Spleen (tissue), 7 donors: Measurements from ENCODE around the gene ZRANB2.

Experiments
- CTCF ChIP-seq, 11 experiments: fragments of 200-600 bp in 7 of 11; fragments of 450-650 bp in 4 of 11; sonication (generic) in 4 of 11; IDR thresholded peaks in 8 of 11; conservative IDR thresholded peaks in 3 of 11; 1 replicate in 7 of 11; 2 replicates in 4 of 11; pipeline versions ENCODE4 v1.4.0 to v1.8.0; 2016 to 2021; ENCODE audit warnings: antibody characterized with exemption in 11 of 11, inconsistent platforms in 4 of 11, mild to moderate bottlenecking in 1 of 11
- POLR2A ChIP-seq, 3 donors: fragments of 450-650 bp; IDR thresholded peaks; one replicate each; pipeline ENCODE4 v1.5.1; 2017; ENCODE audit warnings: antibody characterized with exemption in 3 of 3, mild to moderate bottlenecking in 1 of 3
- POLR2AphosphoS5 ChIP-seq, 3 donors: sonication (generic); formaldehyde crosslinking; IDR thresholded peaks; one replicate each; pipeline ENCODE4 v1.5.1; 2017; ENCODE audit warnings: antibody characterized with exemption in 3 of 3
- donor health status: DM: no; HTN: no; CAD: no; lungs with moderate emphysema.
- donor health status: DM: no; HTN: no; CAD: no.
- donor health status: DM: no; HTN: no; CAD: no.

GRCh38 chr1:71045463-71046028 lies 35.3 kb downstream of the ZRANB2 start:
- TF ChIP-seq POLR2A (IDR thresholded peaks at IDR 0.05) (no peak), CTCF (IDR thresholded peaks at IDR 0.05 in 8 of 11, conservative IDR thresholded peaks at IDR 0.05 in 3 of 11) (no peak), POLR2AphosphoS5 (IDR thresholded peaks at IDR 0.05) (no peak)
